ENCODE data around the gene SSH3.
"Not testable (repeated sequence)": the region's sequence is repeated elsewhere in the genome, so short reads cannot be mapped to it uniquely, and the experiment has no call there.

DNA sequence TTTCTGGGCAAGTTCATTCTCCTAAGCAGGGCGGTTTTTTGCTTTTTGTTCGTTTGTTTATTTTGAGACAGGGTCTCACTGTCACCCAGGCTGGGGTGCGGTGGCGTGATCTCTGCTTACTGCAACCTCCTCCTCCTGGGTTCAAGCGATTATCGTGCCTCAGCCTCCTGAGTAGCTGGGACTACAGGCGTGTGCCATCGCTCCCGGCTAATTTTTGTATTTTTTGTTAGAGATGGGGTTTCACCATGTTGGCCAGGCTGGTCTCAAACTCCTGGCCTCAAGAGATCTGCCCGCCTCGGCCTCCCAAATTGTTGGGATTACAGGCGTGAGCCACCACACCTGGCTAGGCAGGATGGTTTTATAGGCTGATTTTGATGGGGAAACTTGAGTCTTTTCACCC, 15.5 kb downstream of the SSH3 start:
- TF ChIP-seq, protein P1, sequence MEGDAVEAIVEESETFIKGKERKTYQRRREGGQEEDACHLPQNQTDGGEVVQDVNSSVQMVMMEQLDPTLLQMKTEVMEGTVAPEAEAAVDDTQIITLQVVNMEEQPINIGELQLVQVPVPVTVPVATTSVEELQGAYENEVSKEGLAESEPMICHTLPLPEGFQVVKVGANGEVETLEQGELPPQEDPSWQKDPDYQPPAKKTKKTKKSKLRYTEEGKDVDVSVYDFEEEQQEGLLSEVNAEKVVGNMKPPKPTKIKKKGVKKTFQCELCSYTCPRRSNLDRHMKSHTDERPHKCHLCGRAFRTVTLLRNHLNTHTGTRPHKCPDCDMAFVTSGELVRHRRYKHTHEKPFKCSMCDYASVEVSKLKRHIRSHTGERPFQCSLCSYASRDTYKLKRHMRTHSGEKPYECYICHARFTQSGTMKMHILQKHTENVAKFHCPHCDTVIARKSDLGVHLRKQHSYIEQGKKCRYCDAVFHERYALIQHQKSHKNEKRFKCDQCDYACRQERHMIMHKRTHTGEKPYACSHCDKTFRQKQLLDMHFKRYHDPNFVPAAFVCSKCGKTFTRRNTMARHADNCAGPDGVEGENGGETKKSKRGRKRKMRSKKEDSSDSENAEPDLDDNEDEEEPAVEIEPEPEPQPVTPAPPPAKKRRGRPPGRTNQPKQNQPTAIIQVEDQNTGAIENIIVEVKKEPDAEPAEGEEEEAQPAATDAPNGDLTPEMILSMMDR (IDR thresholded peaks at IDR 0.05), result not testable (repeated sequence)
- not testable (repeated sequence) for TF ChIP-seq POLR2A, POLR2AphosphoS5 (IDR thresholded peaks at IDR 0.05)

Data from prostate gland (tissue), 2 donors.